ENCODE measurements around the gene DHRS1.

Gene DHRS1

GRCh38 chr14:24293525-24293924 lies 6.1 kb downstream of the DHRS1 start:
- TF ChIP-seq, protein P1, sequence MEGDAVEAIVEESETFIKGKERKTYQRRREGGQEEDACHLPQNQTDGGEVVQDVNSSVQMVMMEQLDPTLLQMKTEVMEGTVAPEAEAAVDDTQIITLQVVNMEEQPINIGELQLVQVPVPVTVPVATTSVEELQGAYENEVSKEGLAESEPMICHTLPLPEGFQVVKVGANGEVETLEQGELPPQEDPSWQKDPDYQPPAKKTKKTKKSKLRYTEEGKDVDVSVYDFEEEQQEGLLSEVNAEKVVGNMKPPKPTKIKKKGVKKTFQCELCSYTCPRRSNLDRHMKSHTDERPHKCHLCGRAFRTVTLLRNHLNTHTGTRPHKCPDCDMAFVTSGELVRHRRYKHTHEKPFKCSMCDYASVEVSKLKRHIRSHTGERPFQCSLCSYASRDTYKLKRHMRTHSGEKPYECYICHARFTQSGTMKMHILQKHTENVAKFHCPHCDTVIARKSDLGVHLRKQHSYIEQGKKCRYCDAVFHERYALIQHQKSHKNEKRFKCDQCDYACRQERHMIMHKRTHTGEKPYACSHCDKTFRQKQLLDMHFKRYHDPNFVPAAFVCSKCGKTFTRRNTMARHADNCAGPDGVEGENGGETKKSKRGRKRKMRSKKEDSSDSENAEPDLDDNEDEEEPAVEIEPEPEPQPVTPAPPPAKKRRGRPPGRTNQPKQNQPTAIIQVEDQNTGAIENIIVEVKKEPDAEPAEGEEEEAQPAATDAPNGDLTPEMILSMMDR (IDR thresholded peaks at IDR 0.05; ENCODE audit: low read depth, low read length), result no peak
- in situ Hi-C loops (cut with HindIII; ENCODE audit: low sequenced_read_pairs), result no loop called here
- DNase-seq (ENCODE audit: low read depth, low spot score), result no peak
- H3K4me3 ChIP-seq (ENCODE audit: low read depth, low read length), result no peak overlapping the region

DNA sequence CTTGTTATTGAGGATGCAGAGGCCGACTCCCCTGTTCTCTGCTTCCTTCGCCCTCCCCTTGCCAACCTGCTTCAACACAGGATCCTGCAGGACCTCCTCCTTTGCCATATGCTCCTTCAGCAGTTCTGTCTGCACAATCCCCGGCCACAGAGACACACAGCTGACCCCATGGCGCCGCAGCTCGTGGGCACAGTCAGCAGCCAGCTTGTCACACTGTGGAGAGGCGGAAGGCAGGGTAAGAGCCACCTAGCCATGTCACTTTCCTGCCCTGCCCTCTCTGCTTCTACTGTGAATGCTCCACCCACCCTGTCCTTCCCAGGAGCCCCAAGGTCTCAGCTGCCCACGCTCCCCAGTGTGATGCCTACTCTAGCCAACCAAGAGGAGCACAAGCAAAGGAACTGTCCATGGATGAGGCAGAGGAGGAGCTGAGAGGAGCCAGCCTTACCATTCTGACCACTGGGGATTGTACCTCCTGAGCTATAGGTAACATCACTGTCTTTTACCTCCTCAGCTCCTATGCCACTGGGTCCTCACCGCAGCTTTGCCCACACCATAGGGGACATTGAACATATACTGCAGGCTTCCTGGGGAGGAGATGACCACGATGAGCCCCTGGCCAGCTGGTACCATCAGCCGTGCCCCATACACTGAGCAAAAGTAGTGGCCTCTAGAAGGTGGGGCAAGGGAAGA lies 7.3 kb downstream of the DHRS1 start:
- TF ChIP-seq, protein P1 (IDR thresholded peaks at IDR 0.05; ENCODE audit: low read depth, low read length), result no peak
- in situ Hi-C loops (cut with HindIII; ENCODE audit: low sequenced_read_pairs), result no loop called here
- H3K4me3 ChIP-seq (ENCODE audit: low read depth, low read length), result no peak overlapping the region
- no peak for DNase-seq (ENCODE audit: low read depth, low spot score)

GRCh38 chr14:24291446-24292117 lies 8.0 kb downstream of the DHRS1 start:
- no peak overlapping the region for H3K4me3 ChIP-seq (ENCODE audit: low read depth, low read length)
- in situ Hi-C loops (cut with HindIII; ENCODE audit: low sequenced_read_pairs), result no loop called here
- DNase-seq (ENCODE audit: low read depth, low spot score), result no peak
- TF ChIP-seq, protein P1 (IDR thresholded peaks at IDR 0.05; ENCODE audit: low read depth, low read length), result no peak

GRCh38 chr14:24290746-24291145 lies 8.8 kb downstream of the DHRS1 start:
- H3K4me3 ChIP-seq (ENCODE audit: low read depth, low read length), result no peak overlapping the region
- no peak for DNase-seq (ENCODE audit: low read depth, low spot score)
- in situ Hi-C loops (cut with HindIII; ENCODE audit: low sequenced_read_pairs), result no loop called here
- TF ChIP-seq, protein P1 (IDR thresholded peaks at IDR 0.05; ENCODE audit: low read depth, low read length), result no peak

- TF ChIP-seq, protein P1 (IDR thresholded peaks at IDR 0.05; ENCODE audit: low read depth, low read length), result no peak
- DNase-seq (ENCODE audit: low read depth, low spot score), result no peak
- no peak overlapping the region for H3K4me3 ChIP-seq (ENCODE audit: low read depth, low read length)
- in situ Hi-C loops (cut with HindIII; ENCODE audit: low sequenced_read_pairs), result no loop called here
These were observed 9.8 kb downstream of the DHRS1 start for GRCh38 chr14:24289649-24290280.

DNA sequence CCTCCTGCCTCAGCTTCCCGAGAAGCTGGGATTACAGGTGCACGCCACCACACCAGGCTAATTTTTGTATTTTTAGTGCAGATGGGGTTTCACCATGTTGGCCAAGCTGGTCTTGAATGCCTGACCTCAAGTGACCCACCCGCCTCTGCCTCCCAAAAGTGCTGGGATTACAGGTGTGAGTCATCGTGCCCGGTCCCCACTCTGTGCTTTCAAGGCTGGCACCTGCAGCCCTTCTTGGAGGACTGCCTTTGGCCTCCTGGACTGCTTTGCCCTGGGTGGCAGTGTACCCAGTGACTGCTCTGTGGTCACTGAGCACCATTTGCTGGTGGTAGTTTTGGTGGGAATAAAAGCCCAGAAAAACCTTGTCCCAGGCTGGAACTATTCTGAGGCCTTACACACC lies 12.6 kb downstream of the DHRS1 start:
- TF ChIP-seq, protein P1 (IDR thresholded peaks at IDR 0.05; ENCODE audit: low read depth, low read length), result no peak
- DNase-seq (ENCODE audit: low read depth, low spot score), result no peak

More for the DNA sequence above, 12.6 kb downstream of the DHRS1 start:
- in situ Hi-C loops (cut with HindIII; ENCODE audit: low sequenced_read_pairs), result no loop called here
- H3K4me3 ChIP-seq (ENCODE audit: low read depth, low read length), result no peak overlapping the region
